ENCODE measurements around the gene ACOX2. TPM values are rescaled to one million over a fixed set of nuclear protein-coding genes. Genes with fewer than 3 reads are reported as not detected.

Gene ACOX2
- total RNA-seq, 4 donors from 2014 or later, result 17.3 to 43.3 (median 23.6) TPM

DNA sequence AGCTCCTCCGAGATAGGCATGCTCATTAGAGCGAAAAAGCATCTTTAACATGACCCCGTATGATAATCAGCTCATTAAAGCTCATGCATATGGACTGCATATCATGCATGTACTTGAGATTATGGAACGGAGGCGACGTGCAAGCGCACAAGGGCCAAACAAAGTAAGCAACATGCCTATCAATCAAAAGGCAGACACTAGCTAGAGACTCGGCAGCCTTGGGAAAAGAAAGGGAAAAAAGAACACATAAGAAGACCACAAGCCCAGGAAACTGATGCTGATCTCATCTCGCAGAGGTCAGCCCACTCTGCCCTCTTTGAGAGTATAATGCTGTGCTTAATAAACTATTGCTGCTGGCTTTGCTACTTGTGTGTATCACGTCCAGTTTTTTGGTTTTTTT, 2.6 kb upstream of the ACOX2 start:
- Histone ChIP-seq H3K4me1 (peaks cover 0 to 32% (median 23%) of the 10 kb centered on the region in 3 donors), H3K36me3 (peaks cover 0 to 5% of the 10 kb centered on the region in 2 donors), H3K9me3 (no peaks in the 10 kb centered on the region), H3K27ac (no peak overlapping the region), H3K27me3 (no peaks in the 10 kb centered on the region), H3K4me3 (no peak overlapping the region)
- 79 to 88% methylated on average over 9 to 10 of the region's 10 CpGs for WGBS, 2 donors (ENCODE audit: low coverage in 1 of 2)
- no peak for ATAC-seq
- TF ChIP-seq POLR2AphosphoS5 (IDR thresholded peaks at IDR 0.05) (no peak), POLR2A (IDR thresholded peaks at IDR 0.05) (no peak), EP300 (IDR thresholded peaks at IDR 0.05) (no peak), CTCF (IDR thresholded peaks at IDR 0.05) (no peak)

DNA sequence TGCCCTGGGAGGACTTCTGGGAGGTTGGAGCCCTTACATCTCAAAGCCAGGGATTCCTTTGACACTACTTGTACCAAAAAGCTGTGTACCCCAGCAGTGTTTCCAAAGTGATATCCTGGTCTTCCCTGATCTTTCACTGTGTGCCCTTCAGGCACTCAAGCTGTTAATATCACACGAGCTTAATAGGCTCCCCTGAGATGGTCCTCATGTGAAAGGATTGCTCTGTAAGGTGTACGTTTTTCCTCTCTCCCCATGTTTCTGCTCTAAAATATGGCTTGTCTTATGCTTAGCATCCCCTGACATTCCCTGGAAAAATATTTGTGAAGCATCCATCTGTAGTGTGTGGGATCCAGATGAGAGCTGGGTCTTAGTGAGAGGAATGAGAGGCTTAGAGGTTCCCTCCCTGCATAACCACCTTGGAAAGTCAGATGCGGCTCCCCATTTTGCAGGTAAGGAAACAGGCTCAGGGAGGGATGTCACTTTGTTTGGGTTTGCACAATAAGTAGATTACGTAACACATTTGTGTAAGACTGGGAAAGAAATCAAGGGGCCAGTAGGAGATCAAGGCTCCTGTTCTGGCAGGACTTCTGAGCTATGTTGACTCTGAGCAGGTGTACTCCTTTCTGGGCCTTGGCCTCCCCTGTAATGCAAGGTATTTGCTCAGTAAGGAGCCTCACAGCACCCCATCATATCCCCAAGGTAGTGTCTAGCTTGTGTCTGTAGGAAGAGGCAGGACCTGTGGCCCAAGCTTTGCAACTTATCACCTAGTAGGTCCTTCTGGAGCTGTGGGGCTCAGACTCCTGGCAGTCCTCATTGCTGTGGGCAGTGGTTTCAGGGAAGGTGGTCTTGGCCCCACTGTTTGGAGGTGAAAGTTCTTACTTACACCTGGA, 667 bp upstream of the ACOX2 start:
- H3K9me3 ChIP-seq, result no peaks in the 10 kb centered on the region
- H3K4me1 ChIP-seq, result peaks cover 0 to 38% (median 23%) of the 10 kb centered on the region in 3 donors
- H3K27ac ChIP-seq, result peak overlapping the region; percentile 62 to 88 (median 84)
- ATAC-seq, result no peak
- no peak for TF ChIP-seq CTCF (IDR thresholded peaks at IDR 0.05)
- no peak for TF ChIP-seq POLR2AphosphoS5 (IDR thresholded peaks at IDR 0.05)
- no peak for TF ChIP-seq EP300 (IDR thresholded peaks at IDR 0.05)
- TF ChIP-seq POLR2A (IDR thresholded peaks at IDR 0.05), result no peak
- peaks cover 0 to 24% of the 10 kb centered on the region in 2 donors for H3K36me3 ChIP-seq
- no peaks in the 10 kb centered on the region for H3K27me3 ChIP-seq
- 45% methylated on average over 4 of the region's 4 CpGs; no CpG with 5 or more reads in 1 of the 2 donors for WGBS, 2 donors (ENCODE audit: low coverage in 1 of 2)
- no peak overlapping the region for H3K4me3 ChIP-seq

DNA sequence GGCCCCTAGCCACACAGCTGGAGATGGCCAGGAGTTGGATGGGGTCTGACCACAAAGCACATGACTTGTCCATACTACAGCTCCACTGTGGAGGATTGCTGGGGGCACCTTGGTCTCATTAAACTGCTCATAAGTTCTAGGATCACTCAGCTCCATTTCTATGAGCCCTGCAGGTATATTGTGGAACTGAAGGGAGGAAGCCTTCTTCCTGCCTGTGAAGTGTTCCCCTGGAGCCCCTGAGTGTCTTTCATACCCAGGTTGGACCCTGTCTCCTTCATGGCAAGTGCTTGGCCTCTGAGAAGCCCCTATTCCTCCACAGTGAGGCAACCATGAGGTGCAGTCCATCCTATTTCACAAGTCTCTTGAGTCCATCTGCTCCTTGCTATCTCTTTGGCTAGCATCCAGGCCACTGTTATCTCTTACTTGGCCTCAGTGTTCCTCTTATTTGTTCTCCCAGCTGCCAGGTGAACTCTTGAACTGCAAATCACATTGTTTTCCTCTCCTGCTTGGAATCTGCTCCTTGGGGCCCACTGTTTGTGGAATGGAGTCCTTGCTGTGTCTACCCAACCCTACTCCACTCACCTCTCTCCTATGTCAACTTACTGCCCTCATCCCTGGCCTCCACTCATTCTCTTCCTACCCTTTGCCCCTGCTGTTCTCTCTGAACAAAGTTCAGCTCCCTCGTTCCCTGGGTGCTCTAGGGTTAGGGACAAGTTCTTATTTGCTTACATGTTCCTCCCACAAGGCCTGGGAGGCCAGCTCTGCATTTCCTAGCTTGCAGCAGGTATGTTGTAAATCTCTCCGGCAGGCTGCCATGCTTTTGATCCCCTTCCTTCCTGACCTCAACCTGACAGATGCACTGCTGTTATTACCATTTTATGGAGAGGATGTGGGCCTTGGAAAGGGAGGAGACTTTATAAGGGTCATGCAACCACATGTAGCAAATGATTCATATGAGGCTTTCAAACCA, 1.2 kb downstream of the ACOX2 start:
- ATAC-seq, result no peak
- TF ChIP-seq POLR2AphosphoS5 (IDR thresholded peaks at IDR 0.05) (no peak), CTCF (IDR thresholded peaks at IDR 0.05) (no peak), EP300 (IDR thresholded peaks at IDR 0.05) (no peak), POLR2A (IDR thresholded peaks at IDR 0.05) (no peak)
- Histone ChIP-seq H3K4me1 (peaks cover 0 to 41% (median 23%) of the 10 kb centered on the region in 3 donors), H3K27me3 (no peaks in the 10 kb centered on the region), H3K4me3 (peak overlapping the region in 1 of 2 donors; percentile 50), H3K27ac (peak overlapping the region in 3 of 4 donors; percentile 83 to 88 (median 86)), H3K36me3 (peaks cover 0 to 38% of the 10 kb centered on the region in 2 donors), H3K9me3 (no peaks in the 10 kb centered on the region)
- WGBS, 2 donors (ENCODE audit: low coverage in 1 of 2), result 13 to 17% methylated on average over 1 of the region's 2 CpGs

DNA sequence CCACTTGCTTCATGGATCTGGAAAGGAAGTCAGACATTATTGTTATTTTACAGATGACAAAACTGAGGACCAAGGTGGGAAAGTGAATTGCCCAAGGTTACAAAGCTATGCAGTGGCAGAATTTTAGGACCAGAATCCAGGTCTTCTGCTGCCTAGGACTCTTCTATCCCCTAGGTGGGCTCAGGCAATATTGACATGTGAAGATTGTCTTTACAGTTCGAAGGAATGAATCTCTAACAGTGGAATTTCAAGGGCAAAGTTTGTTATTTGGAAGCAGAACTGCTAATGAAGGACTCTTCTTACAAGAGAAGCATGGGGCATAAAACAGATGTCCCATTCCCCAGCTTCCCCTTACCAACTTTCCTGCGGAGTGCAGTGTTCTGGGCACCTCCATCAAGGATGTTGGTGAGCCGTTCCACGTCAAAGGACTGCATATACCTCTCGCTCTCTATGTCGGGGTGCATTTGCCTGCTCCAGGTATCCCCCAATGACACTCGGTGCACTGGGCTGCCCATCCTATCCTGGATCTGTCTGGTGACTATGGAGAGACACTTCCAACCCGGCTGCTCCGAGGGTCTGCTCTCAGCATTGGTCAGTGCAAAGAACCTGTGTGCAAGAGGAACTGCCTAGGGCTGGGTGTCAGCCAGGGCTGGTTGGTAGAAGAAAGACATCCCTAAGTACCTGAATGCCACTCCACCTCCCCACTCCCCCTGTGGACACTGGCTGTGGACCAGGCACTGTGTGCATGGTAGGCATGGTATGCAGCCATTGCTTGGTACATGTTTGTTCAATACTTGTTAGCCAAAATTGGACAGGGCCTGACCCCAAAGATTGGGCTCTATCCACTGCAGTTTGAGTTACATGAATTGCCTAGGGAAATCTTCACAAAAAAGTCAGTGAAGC, 2.1 kb downstream of the ACOX2 start:
- H3K27ac ChIP-seq, result no peak overlapping the region
- no peaks in the 10 kb centered on the region for H3K9me3 ChIP-seq
- no peak overlapping the region for H3K4me3 ChIP-seq
- TF ChIP-seq CTCF (IDR thresholded peaks at IDR 0.05), result no peak
- TF ChIP-seq POLR2A (IDR thresholded peaks at IDR 0.05), result no peak
- TF ChIP-seq POLR2AphosphoS5 (IDR thresholded peaks at IDR 0.05), result no peak
- TF ChIP-seq EP300 (IDR thresholded peaks at IDR 0.05), result no peak
- H3K27me3 ChIP-seq, result no peaks in the 10 kb centered on the region
- WGBS, 2 donors (ENCODE audit: low coverage in 1 of 2), result 99 to 100% methylated on average over 3 to 8 of the region's 9 CpGs
- H3K4me1 ChIP-seq, result peaks cover 0 to 41% (median 23%) of the 10 kb centered on the region in 3 donors
- peaks cover 0 to 48% of the 10 kb centered on the region in 2 donors for H3K36me3 ChIP-seq
- ATAC-seq, result no peak

Measured in gastroesophageal sphincter (tissue), 4 donors.